ENCODE data around the gene EXOC3L4.

- TF ChIP-seq CTCF (IDR thresholded peaks at IDR 0.05): no peak
- no peak for TF ChIP-seq POLR2A (IDR thresholded peaks at IDR 0.05)
- no peak for TF ChIP-seq POLR2AphosphoS5 (IDR thresholded peaks at IDR 0.05)
Measured at GRCh38 chr14:103091883-103092222, 2.7 kb upstream of the EXOC3L4 start.

All from prostate gland (tissue), 2 donors.